Adrenal gland (tissue), 12 donors: Measurements from ENCODE around the gene ZNF600. TPM values are rescaled to one million over a fixed set of nuclear protein-coding genes. Genes with fewer than 3 reads are reported as not detected.
"Not testable (repeated sequence)": the region's sequence is repeated elsewhere in the genome, so short reads cannot be mapped to it uniquely, and the experiment has no call there.

Experiments used
- DNase-seq, 7 donors: peaks; one replicate each; pipeline ENCODE4 v3.0.0-alpha.2; 2019 to 2020
- H3K27ac ChIP-seq, 5 donors: fragments of 200-600 bp; sonication (generic) in 4 of 5; 1 replicate in 3 of 5; 2 replicates in 2 of 5; pipeline versions ENCODE4 v1.5.1 to v1.8.0; 2016 to 2020; ENCODE audit warnings: mild to moderate bottlenecking in 1 of 5
- H3K27me3 ChIP-seq: fragments of 200-600 bp; 2 replicates; pipeline ENCODE4 v1.8.0; 2021
- H3K36me3 ChIP-seq, 2 donors: fragments of 200-600 bp; replicated peaks in 1 of 2; 1 replicate in 1 of 2; 2 replicates in 1 of 2; pipeline versions ENCODE4 v1.5.1 to v1.8.0; 2018 to 2022
- H3K4me1 ChIP-seq, 2 donors: fragments of 200-600 bp; replicated peaks in 1 of 2; 1 replicate in 1 of 2; 2 replicates in 1 of 2; pipeline versions ENCODE4 v1.5.1 to v1.8.0; 2018 to 2021
- H3K4me3 ChIP-seq, 4 donors: fragments of 200-600 bp; sonication (generic) in 3 of 4; one replicate each; pipeline ENCODE4 v1.5.1; 2016 to 2018
- H3K9me3 ChIP-seq, 3 donors: fragments of 200-600 bp; sonication (generic) in 1 of 3; replicated peaks in 1 of 3; 1 replicate in 2 of 3; 2 replicates in 1 of 3; pipeline versions ENCODE4 v1.5.1 to v1.8.0; 2016 to 2021
- POLR2A ChIP-seq, 2 donors: fragments of 450-650 bp; IDR thresholded peaks; one replicate each; pipeline ENCODE4 v1.6.1; 2017; ENCODE audit warnings: antibody characterized with exemption in 2 of 2, mild to moderate bottlenecking in 2 of 2, moderate library complexity in 1 of 2
- WGBS, 4 donors: extraction: QIAGEN DNeasy Blood & Tissue Kit in 2 of 4; methylation state at CpG; one replicate each; pipeline versions ENCODE4 v1.1.5 to v1.1.7; 2013 to 2017; 5-methylcytosine and 5-hydroxymethylcytosine counted together
- intact Hi-C, 2 donors: fragments of 100-400 bp; cut with DNase I; formaldehyde crosslinking; loops; one replicate each; pipeline versions ENCODE4 v1.14.1 to v1.15.0; 2022 to 2023
- polyA plus RNA-seq, 3 donors: library from polyadenylated mRNA; stranded (reverse); fragments of 200-250 nt in 2 of 3; fragments of 350-450 nt in 1 of 3; fragmentation: Illumina TruSeq in 1 of 3; extraction: RNeasy Lipid Tissue Mini Kit (QIAGEN cat#74804) in 1 of 3; gene quantifications; one replicate each; pipeline ENCODE4 v1.2.3, GENCODE V29; 2013 to 2014
- total RNA-seq, 9 donors: library from RNA; depleted of rRNA in 4 of 9; stranded (reverse); fragments of >200 nt in 4 of 9; fragments of 120-200 nt in 1 of 9; fragmentation: NEBNext Ultra II Directional in 1 of 9; extraction: Animal tissue kit (Norgen Biotek cat#: 25700) in 1 of 9; gene quantifications; one replicate each; pipeline versions ENCODE4 v1.1.0 to v1.2.4, GENCODE V29; 2013 to 2023
- TF ChIP-seq, protein P1 (sequence below), 6 experiments: fragments of 450-650 bp in 4 of 6; fragments of 200-600 bp in 2 of 6; sonication (generic) in 1 of 6; IDR thresholded peaks; 1 replicate in 5 of 6; 2 replicates in 1 of 6; pipeline versions ENCODE4 v1.5.1 to v1.8.0; 2016 to 2021; ENCODE audit warnings: antibody characterized with exemption in 6 of 6, mild to moderate bottlenecking in 2 of 6, moderate library complexity in 1 of 6
- donor health status: healthy with polysubstance abuse.
- donor health status: Bipolar disorder and iron deficiency.
- donor health status: DM: yes; HTN: yes; CAD: no.
- donor health status: DM: no; HTN: no; CAD: no.
- donor health status: DM: no; HTN: no; CAD: no.
- donor health status: DM: yes; HTN: yes; CAD: no.

ZNF600 gene
- total and polyA plus RNA-seq, 12 donors, result 0.42 to 17.7 (median 5.7) TPM

DNA sequence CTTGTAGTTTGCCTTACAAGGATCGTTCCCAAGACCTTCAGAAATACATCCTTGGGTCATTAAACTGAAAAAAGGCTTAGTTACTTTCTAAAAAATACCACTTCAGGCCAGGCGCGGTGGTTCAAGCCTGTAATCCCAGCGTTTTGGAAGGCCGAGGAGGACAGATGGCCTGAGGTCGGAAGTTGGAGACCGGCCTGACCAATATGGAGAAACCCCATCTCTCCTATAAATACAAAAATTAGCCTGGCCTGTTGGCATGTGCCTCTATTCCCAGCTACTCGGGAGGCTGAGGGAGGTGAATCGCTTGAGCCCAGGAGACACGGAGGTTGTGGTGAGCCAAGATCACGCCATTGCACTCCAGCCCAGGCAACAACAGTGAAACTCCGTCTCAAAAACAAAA, 37.1 kb upstream of the ZNF600 start:
- no peak for DNase-seq
- TF ChIP-seq, protein P1, sequence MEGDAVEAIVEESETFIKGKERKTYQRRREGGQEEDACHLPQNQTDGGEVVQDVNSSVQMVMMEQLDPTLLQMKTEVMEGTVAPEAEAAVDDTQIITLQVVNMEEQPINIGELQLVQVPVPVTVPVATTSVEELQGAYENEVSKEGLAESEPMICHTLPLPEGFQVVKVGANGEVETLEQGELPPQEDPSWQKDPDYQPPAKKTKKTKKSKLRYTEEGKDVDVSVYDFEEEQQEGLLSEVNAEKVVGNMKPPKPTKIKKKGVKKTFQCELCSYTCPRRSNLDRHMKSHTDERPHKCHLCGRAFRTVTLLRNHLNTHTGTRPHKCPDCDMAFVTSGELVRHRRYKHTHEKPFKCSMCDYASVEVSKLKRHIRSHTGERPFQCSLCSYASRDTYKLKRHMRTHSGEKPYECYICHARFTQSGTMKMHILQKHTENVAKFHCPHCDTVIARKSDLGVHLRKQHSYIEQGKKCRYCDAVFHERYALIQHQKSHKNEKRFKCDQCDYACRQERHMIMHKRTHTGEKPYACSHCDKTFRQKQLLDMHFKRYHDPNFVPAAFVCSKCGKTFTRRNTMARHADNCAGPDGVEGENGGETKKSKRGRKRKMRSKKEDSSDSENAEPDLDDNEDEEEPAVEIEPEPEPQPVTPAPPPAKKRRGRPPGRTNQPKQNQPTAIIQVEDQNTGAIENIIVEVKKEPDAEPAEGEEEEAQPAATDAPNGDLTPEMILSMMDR (IDR thresholded peaks at IDR 0.05), result no peak
- no peak for TF ChIP-seq POLR2A (IDR thresholded peaks at IDR 0.05)
- intact Hi-C loops, result no loop called here
- no peaks in the 10 kb centered on the region for H3K36me3 ChIP-seq
- no peak overlapping the region for H3K27ac ChIP-seq
- H3K4me3 ChIP-seq, result no peak overlapping the region
- 91 to 95% (median 93%) methylated on average over 12 of the region's 12 CpGs for WGBS, 4 donors
- H3K9me3 ChIP-seq, result no peaks in the 10 kb centered on the region
- no peaks in the 10 kb centered on the region for H3K27me3 ChIP-seq
- H3K4me1 ChIP-seq, result no peaks in the 10 kb centered on the region

DNA sequence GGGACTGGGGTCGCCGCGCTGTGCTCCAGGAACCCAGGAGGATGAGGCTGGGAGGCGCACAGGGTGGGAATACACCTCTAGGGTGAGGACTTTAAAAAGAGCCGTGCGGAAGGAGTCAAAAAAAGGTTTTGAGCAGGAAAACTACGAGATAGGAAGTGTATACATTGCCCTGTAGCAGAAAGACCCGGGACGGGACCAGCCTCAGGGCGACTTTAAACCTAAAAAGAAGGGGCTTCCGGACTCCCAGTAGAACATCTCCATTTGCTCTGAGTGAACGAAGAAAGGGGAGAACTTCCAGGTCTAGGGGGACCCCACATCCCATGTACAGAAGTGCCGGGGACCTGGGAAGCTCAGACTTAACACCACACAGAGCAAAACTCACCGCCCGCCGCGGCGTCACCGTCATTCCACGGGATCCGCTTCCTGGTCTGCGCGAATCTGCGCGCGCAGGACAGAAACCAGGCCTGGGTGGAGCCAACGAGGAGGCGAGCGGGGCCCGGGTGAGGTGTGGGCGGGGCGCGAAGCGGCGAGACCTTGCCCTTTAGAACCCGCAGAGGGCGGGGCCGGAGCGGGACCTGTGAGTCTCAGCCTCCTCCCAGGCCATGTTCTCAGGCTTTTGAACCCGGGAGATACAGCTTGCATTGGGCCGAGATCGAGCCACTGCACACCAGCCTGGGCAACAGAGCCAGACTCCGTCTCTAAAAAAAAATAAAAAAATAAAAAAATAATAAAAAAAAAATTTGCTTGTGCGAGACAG, 34.8 kb upstream of the ZNF600 start, which contains the start of gene ZNF28:
Gene ZNF28, minus strand, starts transcription at position 430 of the 757 bp plus-strand sequence. CDS start 3,675 bp downstream, outside the sequence.
- peak; percentile 71 to 86 (median 78) for DNase-seq
- intact Hi-C loops, H3K36me3 ChIP-seq, H3K4me1 ChIP-seq, H3K9me3 ChIP-seq, H3K27me3 ChIP-seq: not testable (repeated sequence)
- WGBS, 4 donors, result 1 to 2% (median 1%) methylated on average over 17 to 32 of the region's 44 CpGs
- TF ChIP-seq, protein P1 (IDR thresholded peaks at IDR 0.05), result peak in 1 of 6 experiments; percentile 29
- peak within 1 kb of the TSS in 4 of 5 donors; percentile 21 to 44 (median 34) for H3K27ac ChIP-seq
- peak within 1 kb of the TSS; percentile 15 to 84 (median 53) for H3K4me3 ChIP-seq

DNA sequence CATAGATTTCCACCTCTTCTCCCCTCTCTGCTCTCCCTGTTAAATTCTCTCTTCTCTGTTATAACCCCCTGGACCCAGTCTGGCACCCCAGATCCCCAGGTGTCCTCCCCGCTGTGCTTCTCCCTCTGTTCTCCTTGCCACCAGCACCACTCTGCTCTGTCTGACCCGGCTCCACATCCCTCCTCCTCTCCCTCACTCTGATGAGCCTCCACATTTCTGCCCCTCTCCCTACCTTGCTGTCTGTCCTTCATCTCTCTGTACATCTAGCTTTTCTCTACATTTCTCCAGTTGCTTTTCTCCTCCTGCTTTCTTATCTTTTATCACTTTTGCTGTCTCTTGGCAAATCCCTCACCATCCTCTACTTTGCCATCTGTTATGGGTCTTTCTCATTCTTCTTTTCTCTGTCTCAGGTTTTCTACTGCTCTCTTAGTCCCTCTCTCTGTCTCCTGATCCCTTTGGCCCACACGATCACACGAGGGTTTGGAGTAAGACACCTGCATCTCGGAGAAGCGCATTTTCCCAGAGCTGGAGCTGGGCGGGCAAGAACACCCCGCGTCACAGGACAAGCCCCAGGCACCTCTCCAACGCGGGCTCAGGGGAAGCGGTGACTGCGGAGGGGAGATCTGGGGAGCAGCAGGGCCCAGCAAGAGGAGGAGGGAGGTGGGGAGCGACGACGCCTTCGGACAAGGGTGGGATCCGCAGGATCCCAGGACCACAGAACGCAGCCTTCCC, 34.0 kb upstream of the ZNF600 start:
- peak overlapping the region in 3 of 5 donors; percentile 21 to 44 (median 35) for H3K27ac ChIP-seq
- intact Hi-C loops, H3K36me3 ChIP-seq, H3K4me1 ChIP-seq, H3K9me3 ChIP-seq, H3K27me3 ChIP-seq: not testable (repeated sequence)
- H3K4me3 ChIP-seq, result peak overlapping the region; percentile 15 to 84 (median 53)
- peak in 6 of 7 donors; percentile 29 to 55 (median 34) for DNase-seq
- 6 to 16% (median 11%) methylated on average over 9 to 19 of the region's 19 CpGs for WGBS, 4 donors

DNA sequence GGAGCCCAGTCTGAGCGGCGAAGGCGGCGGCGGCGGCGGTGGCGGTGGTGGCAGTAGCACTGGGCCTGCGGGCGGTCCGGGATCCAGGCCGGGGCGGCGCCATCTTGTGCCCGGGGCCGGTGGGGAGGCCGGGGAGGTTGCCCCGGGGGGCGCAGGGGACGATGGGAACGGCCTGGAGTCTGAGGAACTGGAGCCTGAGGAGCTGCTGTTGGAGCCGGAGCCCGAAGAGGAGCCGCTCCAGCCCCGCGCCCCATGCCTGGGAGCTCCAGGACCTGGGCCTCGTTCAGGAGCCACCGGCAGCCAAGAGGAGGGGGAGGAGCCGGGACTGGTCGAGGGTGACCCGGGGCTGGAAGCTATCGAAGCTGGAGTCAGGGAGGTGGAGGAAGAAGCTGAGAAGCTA, 23.2 kb upstream of the ZNF600 start:
- Histone ChIP-seq H3K36me3 (peaks cover 0 to 15% of the 10 kb centered on the region in 2 donors), H3K4me3 (no peak overlapping the region), H3K9me3 (no peaks in the 10 kb centered on the region), H3K27ac (no peak overlapping the region), H3K27me3 (no peaks in the 10 kb centered on the region), H3K4me1 (no peaks in the 10 kb centered on the region)
- 92 to 97% (median 95%) methylated on average over 17 to 32 of the region's 32 CpGs for WGBS, 4 donors
- intact Hi-C loops, result no loop called here
- no peak for DNase-seq
- TF ChIP-seq, protein P1 (IDR thresholded peaks at IDR 0.05), result no peak
- TF ChIP-seq POLR2A (IDR thresholded peaks at IDR 0.05), result no peak

DNA sequence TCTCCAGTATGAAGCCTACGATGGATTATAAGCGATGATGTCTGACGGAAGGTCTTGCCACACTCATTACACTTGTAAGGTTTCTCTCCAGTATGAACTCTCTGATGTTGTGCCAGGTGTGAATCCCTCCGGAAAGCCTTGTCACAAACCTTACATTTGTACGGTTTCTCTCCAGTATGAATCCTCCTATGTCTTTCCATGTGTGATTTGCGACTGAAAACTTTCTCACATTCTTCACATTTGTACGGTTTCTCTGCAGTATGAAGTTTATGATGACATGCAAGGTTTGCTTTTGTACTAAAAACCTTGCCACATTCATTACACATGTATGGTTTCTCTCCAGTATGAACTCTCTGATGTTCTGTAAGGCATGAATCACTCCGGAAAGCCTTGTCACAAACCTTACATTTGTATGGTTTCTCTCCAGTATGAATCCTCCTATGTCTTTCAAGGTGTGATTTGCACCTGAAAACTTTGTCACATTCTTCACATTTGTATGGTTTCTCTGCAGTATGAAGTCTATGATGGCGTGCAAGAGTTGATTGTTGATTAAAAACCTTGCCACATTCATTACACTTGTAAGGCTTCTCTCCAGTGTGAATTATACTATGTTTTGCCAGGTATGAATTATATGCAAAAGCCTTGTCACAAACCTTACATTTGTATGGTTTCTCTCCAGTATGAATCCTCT, 13.5 kb upstream of the ZNF600 start:
- peaks cover 0 to 60% (median 20%) of the 10 kb centered on the region in 3 donors for H3K9me3 ChIP-seq
- 94 to 98% (median 97%) methylated on average over 9 of the region's 9 CpGs for WGBS, 4 donors

More for the DNA sequence above, 13.5 kb upstream of the ZNF600 start:
- H3K27ac ChIP-seq, H3K27me3 ChIP-seq, DNase-seq, H3K4me3 ChIP-seq, intact Hi-C loops, H3K4me1 ChIP-seq: not testable (repeated sequence)
- peaks cover 0 to 15% of the 10 kb centered on the region in 2 donors for H3K36me3 ChIP-seq
